ENCODE data around the gene TBX3. TPM values are rescaled to one million over a fixed set of nuclear protein-coding genes. Genes with fewer than 3 reads are reported as not detected.

The TBX3 gene
- total RNA-seq, 1 donor from 2014 or later = 17.1 TPM

DNA sequence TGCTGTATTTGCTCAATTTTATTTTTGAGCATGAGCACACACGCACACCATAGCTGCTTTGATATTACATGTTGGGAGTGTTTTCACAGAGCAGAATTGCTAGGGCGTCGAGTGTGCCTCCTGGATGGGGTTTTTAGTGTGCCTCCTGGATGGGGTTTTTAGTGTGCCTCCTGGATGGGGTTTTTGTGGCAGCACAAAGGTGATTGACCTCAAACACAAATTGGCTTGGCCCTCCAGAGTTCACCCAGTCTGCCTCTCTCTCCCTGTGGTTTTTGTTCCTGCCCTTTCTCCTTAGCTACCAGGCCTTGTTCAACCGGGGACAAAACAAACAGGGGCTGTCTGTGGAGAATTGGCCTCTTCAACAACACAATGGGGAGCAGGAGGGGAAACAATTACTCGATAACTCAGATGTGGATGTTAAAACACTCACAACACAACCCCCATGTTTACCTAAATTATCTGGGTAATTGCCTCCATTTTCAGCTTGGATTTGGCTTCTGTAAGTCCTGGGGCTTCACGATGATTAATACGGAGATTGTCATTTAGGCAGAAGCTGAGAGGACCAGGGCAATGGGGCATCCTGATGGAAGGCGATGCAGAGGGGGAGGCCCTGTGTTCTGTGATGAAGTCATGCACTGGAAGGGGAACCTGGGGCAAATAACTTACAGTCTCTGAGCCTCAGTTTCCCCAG lies 26.9 kb downstream of the TBX3 start:
- DNase-seq (ENCODE audit: low spot score) = no peak
- intact Hi-C loops (cut with DNase I) = no loop called here

DNA sequence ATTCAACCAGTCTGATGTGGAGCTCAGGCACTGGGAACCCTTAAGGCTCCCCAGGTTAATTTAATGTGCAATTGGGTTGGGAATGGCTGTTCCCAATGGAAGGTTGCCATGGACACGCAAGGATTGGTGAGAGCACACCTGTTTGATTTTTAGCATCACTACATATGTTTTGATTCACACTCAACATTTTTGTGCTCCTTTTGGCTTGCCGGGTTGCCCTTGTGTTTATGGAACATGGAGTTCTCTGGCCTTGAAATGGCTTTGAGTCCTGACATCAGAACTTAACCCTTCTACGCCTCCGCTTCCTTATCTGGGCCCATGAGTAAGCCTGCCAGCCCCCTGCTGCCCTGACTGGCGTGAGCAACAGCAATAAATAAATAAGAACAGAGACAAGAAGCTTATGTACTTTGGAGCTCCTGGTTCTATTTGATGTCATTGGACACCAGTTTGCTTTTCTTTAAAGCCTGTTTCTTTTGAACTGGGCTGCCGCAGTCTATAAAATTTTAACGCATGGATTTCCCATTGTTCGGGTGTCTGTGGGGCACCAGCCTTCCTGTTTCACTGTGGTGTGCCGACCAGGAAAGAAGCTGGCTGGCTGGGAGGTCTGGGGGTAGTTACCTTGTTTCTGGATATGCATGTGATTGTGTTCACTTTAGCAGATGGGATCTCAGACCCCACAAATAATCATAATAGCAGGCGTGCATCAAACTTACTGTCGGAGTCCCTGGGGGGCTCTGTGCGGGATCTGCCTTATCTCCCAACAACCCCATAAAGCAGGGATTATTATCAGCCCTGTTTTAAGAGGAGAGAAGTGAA lies 27.8 kb downstream of the TBX3 start:
- no peak for DNase-seq (ENCODE audit: low spot score)
- intact Hi-C loops (cut with DNase I) = no loop called here

DNA sequence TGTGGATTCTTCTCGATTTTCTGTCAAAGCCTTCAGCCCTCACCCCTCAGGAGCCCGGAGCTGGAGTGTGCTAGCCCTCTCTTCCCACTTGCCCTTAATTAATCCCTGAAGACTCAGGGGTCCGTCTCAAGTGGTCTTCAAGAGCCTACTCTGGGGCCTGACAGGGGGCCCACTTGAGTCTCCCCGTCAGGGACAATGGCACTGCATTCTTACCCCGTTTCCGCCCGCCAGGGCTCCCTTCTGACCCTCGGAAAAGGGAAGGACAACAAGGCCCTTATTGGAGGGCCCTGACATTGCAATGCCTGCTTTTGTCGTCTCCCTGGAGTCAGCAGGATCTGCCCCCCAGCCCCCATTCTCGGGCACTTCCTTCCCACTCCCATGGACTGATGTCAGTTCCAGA lies 34.4 kb downstream of the TBX3 start:
- no peak for DNase-seq (ENCODE audit: low spot score)
- intact Hi-C loops (cut with DNase I) = no loop called here

DNA sequence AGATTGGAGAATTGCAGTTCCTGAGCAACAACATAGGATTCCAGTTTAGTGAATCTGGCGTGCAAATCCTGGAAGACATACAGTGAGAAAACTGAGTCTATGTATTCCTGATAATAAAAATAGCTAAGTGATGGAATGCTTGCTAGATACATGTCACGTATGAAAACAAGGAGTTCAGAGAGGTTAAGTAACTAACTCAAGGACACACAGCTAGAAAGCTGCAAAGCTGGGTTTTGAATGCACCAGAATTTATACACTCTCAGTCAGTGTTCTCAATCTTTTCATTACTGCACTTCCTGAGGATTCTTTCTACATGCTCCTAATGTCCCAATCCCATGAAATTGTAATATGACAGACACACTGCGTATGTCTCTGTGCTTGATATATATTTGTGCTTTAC lies 35.3 kb downstream of the TBX3 start:
- intact Hi-C loops (cut with DNase I) = no loop called here
- no peak for DNase-seq (ENCODE audit: low spot score)

DNA sequence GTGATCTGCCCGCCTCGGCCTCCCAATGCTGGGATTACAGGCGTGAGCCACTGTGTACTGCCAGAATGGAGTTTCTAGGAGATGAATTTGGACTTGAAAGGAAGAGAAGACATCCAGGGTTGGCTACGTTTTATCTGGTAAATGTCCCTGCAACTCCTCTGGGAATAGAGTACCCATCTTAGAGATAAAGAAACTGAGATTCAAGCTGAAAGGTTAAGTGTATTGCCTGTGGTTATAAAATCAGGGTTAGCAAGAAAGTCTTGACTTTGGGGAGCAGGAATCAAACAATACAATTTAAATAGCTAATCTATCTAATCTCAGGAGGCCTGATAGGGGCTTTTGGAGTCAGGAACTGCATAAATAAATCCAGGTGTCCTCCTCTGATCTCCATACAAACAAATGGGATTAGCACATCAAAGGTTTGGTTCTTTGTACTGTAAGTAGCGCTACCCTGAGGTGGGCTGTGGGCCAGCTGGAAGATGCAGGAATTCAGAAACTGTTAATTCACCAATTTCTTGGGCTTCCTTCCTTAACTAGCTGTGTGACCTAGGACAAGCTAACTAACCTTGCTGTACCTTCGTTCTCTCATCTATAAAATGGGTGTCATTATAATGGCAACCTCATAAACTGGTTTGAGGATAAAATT lies 45.1 kb downstream of the TBX3 start:
- no peak for DNase-seq (ENCODE audit: low spot score)
- intact Hi-C loops (cut with DNase I) = no loop called here

DNA sequence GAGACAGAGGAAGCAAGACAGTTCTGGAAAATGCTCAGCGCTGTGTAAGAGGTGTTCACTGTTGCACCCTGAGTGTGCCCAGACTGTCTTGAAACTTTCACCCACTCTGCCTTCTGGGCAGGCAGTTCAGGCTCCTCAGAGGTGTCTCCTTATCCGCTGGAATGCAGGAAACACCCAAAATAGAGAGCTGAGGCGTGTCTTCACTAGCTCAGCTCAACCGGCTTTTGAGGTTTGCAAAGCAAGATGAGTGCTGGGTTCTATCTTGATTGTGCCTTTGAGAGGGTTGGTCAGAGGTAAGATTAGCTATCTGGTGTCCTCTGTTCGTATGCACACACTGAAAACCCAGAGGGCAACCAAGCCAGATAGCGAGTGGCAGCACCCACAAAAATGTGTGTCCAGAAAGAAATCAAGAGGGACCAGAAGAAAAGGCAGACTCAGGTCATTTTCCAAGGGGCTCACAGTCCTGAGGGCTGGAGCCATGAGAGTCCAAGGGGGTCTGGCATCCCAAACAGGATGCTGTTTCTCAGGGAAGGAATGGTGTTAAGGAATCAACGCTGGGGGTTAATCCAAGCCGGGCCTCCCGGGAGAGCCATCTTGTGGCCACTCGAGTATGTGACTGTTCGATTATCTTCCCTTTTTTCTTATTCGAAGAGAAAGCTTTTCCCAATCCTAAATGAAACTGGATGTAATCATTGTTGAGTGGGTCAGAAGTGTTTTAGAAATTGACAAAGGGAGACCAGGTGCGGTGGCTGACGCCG lies 47.1 kb downstream of the TBX3 start:
- no peak for DNase-seq (ENCODE audit: low spot score)
- intact Hi-C loops (cut with DNase I) = no loop called here

DNA sequence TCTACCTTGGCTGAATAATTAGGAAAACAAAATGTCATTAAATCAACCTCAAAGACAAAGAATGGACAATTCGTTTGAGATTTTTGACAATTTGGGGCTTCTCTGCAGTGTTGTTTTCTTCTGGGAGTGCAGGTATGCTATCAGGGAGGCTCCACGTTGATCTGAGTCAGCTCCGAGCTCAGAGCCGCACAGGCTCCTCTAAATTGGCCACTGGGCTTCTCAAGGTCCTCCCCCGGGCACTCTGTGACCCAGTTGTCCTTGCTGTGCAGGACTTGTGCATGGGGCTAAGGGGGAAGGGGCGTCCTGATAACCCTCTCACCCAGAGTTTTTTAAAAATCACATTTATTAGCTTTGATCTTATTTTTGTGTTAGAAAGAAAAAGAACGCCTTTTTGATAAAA lies 52.7 kb downstream of the TBX3 start:
- DNase-seq (ENCODE audit: low spot score) = no peak
- intact Hi-C loops (cut with DNase I) = no loop called here

DNA sequence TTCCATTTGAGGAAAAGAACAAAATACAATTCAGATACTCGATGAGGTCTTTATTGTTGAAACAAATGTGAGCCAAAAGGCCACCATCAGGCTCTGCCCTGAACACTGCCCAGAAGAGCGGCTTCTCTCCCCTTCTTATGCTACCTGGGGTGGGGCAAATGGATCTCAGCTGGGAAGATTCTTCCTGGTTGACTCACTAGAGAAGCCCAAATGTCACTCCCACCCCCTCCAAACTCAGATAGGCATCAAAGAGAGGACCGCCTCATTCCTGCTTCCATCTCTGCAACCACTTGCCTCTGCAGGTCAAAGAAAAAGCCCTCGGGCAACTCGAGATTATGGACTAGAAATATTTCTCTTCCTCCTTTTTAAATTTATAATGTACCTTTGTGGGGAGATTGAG lies 55.8 kb downstream of the TBX3 start:
- intact Hi-C loops (cut with DNase I) = no loop called here
- no peak for DNase-seq (ENCODE audit: low spot score)

DNA sequence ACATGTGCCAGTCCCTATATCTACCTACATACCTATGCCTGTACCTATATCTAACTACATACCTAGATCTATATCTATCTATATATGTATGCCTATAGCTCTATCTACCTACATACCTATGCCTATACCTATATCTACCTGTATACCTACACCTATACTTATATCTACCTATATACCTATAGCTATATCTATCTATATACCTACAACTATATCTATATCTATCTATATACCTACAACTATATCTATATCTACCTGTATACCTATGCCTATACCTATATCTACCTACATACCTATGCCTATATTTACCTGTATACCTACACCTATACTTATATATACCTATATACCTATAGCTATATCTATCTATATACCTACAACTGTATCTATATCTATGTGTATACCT lies 56.6 kb downstream of the TBX3 start:
- no peak for DNase-seq (ENCODE audit: low spot score)
- intact Hi-C loops (cut with DNase I) = no loop called here

DNA sequence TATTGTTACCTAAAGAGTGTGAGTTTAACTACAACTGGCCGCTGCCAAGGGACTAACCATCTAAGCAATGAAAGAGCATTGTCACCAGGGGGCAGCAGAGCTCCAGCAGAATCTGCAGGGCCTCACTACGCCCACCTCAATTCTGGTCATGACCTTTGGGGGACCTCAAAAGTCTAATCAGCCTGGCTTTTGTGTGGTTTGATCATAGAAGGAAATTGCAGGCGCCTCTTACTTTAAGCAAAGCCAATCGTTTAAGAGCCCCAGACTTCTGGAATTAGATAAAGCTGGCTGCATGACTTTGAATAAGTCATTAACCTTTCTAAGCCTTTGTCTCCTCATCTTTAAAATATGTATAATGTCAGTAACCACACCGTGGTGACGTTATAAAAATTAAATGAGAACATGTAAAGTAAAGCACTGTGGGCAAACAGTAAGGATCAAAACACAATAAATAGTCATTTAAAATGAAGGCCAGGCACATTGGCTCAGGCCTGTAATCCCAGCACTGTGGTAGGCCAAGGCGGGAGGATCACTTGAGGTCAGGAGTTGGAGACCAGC lies 58.6 kb downstream of the TBX3 start:
- no peak for DNase-seq (ENCODE audit: low spot score)
- intact Hi-C loops (cut with DNase I) = no loop called here

DNA sequence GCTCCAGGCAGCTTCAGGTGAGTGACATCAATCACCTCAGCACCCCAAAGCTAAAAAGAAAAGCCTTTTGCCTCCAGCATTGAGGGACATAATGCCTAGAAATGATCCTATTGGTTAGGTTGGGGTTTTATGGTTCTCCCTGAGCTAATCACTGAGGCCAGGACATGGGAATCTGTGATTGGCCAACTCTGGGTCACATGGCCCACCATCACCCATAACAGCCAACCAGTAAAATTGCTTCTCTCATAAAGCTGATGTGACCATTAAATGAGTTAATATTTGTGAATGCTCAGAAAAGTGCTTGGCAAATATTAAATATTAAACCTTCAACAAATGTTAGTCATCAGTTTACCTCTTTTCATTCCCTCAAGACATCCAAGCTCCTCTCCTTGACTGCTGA lies 60.2 kb downstream of the TBX3 start:
- intact Hi-C loops (cut with DNase I) = no loop called here
- DNase-seq (ENCODE audit: low spot score) = no peak

Measured in cardiac septum (tissue), 1 donor.